H9 (cell line): ENCODE data around the gene ARHGEF10L. TPM values are rescaled to one million over a fixed set of nuclear protein-coding genes. Genes with fewer than 3 reads are reported as not detected.

ENCODE experiments used
- DNase-seq: peaks from one replicate; pipeline ENCODE4 v3.0.0-alpha.2; 2017
- H2AFZ ChIP-seq: one replicate; pipeline ENCODE4 v1.6.1; 2013; ENCODE audit warnings: mild to moderate bottlenecking, low read length, control low read depth, moderate library complexity
- H2AK5ac ChIP-seq: 2 replicates; pipeline ENCODE4 v1.6.1; 2013; ENCODE audit warnings: low read length, control low read depth, mixed read lengths; ENCODE audit not compliant: insufficient read length
- H2BK120ac ChIP-seq: one replicate; pipeline ENCODE4 v1.6.1; 2013; ENCODE audit warnings: low read depth, mild to moderate bottlenecking, low read length, control low read depth, inconsistent platforms; ENCODE audit not compliant: poor library complexity, severe bottlenecking
- H2BK12ac ChIP-seq: 2 replicates; pipeline ENCODE4 v1.6.1; 2013; ENCODE audit warnings: low read length, control low read depth, mixed read lengths, low read depth; ENCODE audit not compliant: insufficient read length
- H2BK15ac ChIP-seq: 2 replicates; pipeline ENCODE4 v1.6.1; 2013; ENCODE audit warnings: low read depth, low read length, control low read depth
- H2BK20ac ChIP-seq: one replicate; pipeline ENCODE4 v1.6.1; 2013; ENCODE audit warnings: low read depth, mild to moderate bottlenecking, low read length, control low read depth, inconsistent platforms; ENCODE audit not compliant: poor library complexity, severe bottlenecking
- H2BK5ac ChIP-seq: 2 replicates; pipeline ENCODE4 v1.6.1; 2013; ENCODE audit warnings: low read length, control low read depth, mixed read lengths; ENCODE audit not compliant: insufficient read length
- H3K14ac ChIP-seq: 2 replicates; pipeline ENCODE4 v1.6.1; 2013; ENCODE audit warnings: low read length, control low read depth; ENCODE audit not compliant: insufficient read depth
- H3K18ac ChIP-seq: 2 replicates; pipeline ENCODE4 v1.6.1; 2013; ENCODE audit warnings: low read depth, mild to moderate bottlenecking, mixed read lengths, low read length, control low read depth; ENCODE audit not compliant: insufficient read length
- H3K23ac ChIP-seq: 2 replicates; pipeline ENCODE4 v1.6.1; 2013; ENCODE audit warnings: low read length, control low read depth, mixed read lengths, low read depth; ENCODE audit not compliant: insufficient read length
- H3K23me2 ChIP-seq: 2 replicates; pipeline ENCODE4 v1.6.1; 2013; ENCODE audit warnings: low read depth, mild to moderate bottlenecking, mixed read lengths, low read length, control low read depth; ENCODE audit not compliant: insufficient read length, poor library complexity, severe bottlenecking
- H3K27ac ChIP-seq: 2 replicates; pipeline ENCODE4 v1.5.1; 2013; ENCODE audit warnings: low read length, control low read depth, mixed read lengths, low read depth; ENCODE audit not compliant: insufficient read length
- H3K27me3 ChIP-seq: 2 replicates; pipeline ENCODE4 v1.6.1; 2013; ENCODE audit warnings: low read length, control low read depth, inconsistent platforms; ENCODE audit not compliant: insufficient read depth
- H3K4ac ChIP-seq: 2 replicates; pipeline ENCODE4 v1.6.1; 2013; ENCODE audit warnings: low read depth, mild to moderate bottlenecking, control low read depth, inconsistent platforms, low read length, moderate library complexity
- H3K4me1 ChIP-seq: 2 replicates; pipeline ENCODE4 v1.6.1; 2013; ENCODE audit warnings: low read length, control low read depth, inconsistent platforms; ENCODE audit not compliant: insufficient read depth
- H3K4me2 ChIP-seq: 2 replicates; pipeline ENCODE4 v1.6.1; 2013; ENCODE audit warnings: low read length, control low read depth, mixed read lengths; ENCODE audit not compliant: insufficient read length, insufficient read depth
- H3K56ac ChIP-seq: 2 replicates; pipeline ENCODE4 v1.6.1; 2013; ENCODE audit warnings: low read depth, mild to moderate bottlenecking, mixed read lengths, low read length, control low read depth; ENCODE audit not compliant: insufficient read length
- H3K79me1 ChIP-seq: 2 replicates; pipeline ENCODE4 v1.6.1; 2013; ENCODE audit warnings: low read depth, mild to moderate bottlenecking, moderate library complexity, low read length, control low read depth, inconsistent platforms; ENCODE audit not compliant: insufficient read depth, poor library complexity, severe bottlenecking
- H3K79me2 ChIP-seq: 2 replicates; pipeline ENCODE4 v1.6.1; 2013; ENCODE audit warnings: low read length, control low read depth, inconsistent platforms; ENCODE audit not compliant: insufficient read depth
- H3K9ac ChIP-seq: 2 replicates; pipeline ENCODE4 v1.6.1; 2013; ENCODE audit warnings: low read length, control low read depth, mixed read lengths; ENCODE audit not compliant: insufficient read length; ENCODE audit errors: extremely low read depth
- H3K9me3 ChIP-seq: one replicate; pipeline ENCODE4 v1.6.1; 2013; ENCODE audit warnings: low read depth, low read length, inconsistent platforms; ENCODE audit not compliant: control insufficient read depth
- H3T11ph ChIP-seq: one replicate; pipeline ENCODE4 v1.6.1; 2013; ENCODE audit warnings: mild to moderate bottlenecking, low read length, control low read depth, inconsistent platforms
- H4K20me1 ChIP-seq: one replicate; pipeline ENCODE4 v1.6.1; 2013; ENCODE audit not compliant: control insufficient read depth, insufficient read length, insufficient read depth
- H4K5ac ChIP-seq: 2 replicates; pipeline ENCODE4 v1.6.1; 2013; ENCODE audit warnings: low read depth, mild to moderate bottlenecking, mixed read lengths, low read length, control low read depth; ENCODE audit not compliant: insufficient read length
- H4K8ac ChIP-seq: replicated peaks from 2 replicates; pipeline ENCODE4 v1.6.1; 2013; ENCODE audit warnings: low read length, control low read depth, mixed read lengths, low read depth; ENCODE audit not compliant: insufficient read length
- H4K91ac ChIP-seq: 2 replicates; pipeline ENCODE4 v1.6.1; 2013; ENCODE audit warnings: low read depth, mild to moderate bottlenecking, moderate library complexity, mixed read lengths, low read length, control low read depth; ENCODE audit not compliant: insufficient read length
- H3K27ac Mint-ChIP-seq, 3 experiments: 2 replicates in 2 of 3; 3 replicates in 1 of 3; pipeline ENCODE4 v1.8.0; 2020 to 2021; ENCODE audit warnings: mixed read lengths in 3 of 3, mild to moderate bottlenecking in 1 of 3, moderate library complexity in 1 of 3
- H3K27me3 Mint-ChIP-seq: 2 replicates; pipeline ENCODE4 v1.8.0; 2021; ENCODE audit warnings: low read depth, mild to moderate bottlenecking, moderate library complexity, mixed read lengths
- H3K36me3 Mint-ChIP-seq, 3 experiments: 2 replicates in 2 of 3; 3 replicates in 1 of 3; pipeline ENCODE4 v1.8.0; 2020 to 2021; ENCODE audit warnings: low read depth in 3 of 3, mixed read lengths in 3 of 3; ENCODE audit not compliant: insufficient read depth in 1 of 3
- H3K4me1 Mint-ChIP-seq, 2 experiments: 2 replicates each; pipeline ENCODE4 v1.8.0; 2020; ENCODE audit warnings: mixed read lengths in 2 of 2
- H3K4me3 Mint-ChIP-seq, 2 experiments: 2 replicates in 1 of 2; 3 replicates in 1 of 2; pipeline ENCODE4 v1.8.0; 2020 to 2021; ENCODE audit warnings: mild to moderate bottlenecking in 2 of 2, mixed read lengths in 2 of 2, moderate library complexity in 1 of 2
- H3K9me3 Mint-ChIP-seq, 2 experiments: 2 replicates in 1 of 2; 3 replicates in 1 of 2; pipeline ENCODE4 v1.8.0; 2020; ENCODE audit warnings: mild to moderate bottlenecking in 2 of 2, mixed read lengths in 2 of 2, moderate library complexity in 1 of 2
- CTCF ChIP-seq: fragments of 200-600 bp; sonication (generic); conservative IDR thresholded peaks from 3 replicates; pipeline ENCODE4 v1.8.0; 2021; ENCODE audit warnings: antibody characterized with exemption, mild to moderate bottlenecking
- WGBS: extraction: QIAGEN DNeasy Blood & Tissue Kit; methylation state at CpG from one replicate; pipeline ENCODE4 v1.1.7; 2013; ENCODE audit warnings: missing lambda C conversion rate, low lambda C conversion rate, mixed read lengths; ENCODE audit not compliant: insufficient read length; ENCODE audit errors: extremely low coverage; 5-methylcytosine and 5-hydroxymethylcytosine counted together
- total RNA-seq: library from RNA; stranded (reverse); gene quantifications from 2 replicates; pipeline ENCODE4 v1.2.1, GENCODE V29; 2021

The ARHGEF10L gene
- total RNA-seq, 1 experiment from 2014 or later, result 20.2 TPM

DNA sequence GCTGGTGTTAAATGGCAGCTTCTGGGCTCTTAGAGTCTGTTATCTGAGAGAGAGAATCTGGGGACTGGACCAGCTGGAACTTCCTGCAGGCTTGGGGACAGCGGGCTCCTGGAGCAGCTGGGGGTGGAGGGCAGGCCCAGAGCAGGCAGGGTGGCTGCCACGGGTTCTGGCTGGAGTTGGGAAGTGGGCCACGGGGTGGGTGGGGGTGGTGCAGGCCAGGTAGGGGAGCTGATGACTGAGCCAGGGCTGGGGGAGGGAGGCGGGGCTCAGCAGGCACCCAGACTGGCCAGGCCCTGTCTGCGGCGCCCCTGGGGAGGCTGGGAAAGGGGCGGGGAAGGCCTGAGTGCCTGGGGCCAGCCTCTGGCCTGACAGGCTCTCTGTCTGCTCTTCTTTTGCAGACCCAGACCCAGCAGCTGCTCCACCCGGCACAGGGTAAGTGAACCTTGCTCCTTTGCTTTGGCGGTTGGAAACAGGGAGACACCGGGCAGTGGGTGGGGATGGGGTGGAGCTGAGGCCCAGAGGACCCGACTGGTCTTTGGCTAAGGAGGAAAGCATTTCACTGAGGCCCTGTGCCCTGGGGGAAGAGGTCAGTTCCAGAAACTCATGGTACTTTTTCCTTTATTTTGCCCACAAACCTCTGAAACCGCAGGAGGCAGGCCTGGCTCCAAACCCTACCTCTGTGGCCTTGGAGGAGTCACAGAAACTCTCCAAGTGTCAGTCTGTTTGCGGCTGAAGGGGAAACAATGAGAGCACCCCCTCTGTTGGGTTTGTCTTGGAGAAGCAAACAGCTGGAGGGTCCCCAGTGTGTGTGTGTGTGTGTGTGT is 48.8 kb downstream of the ARHGEF10L start:
- Histone ChIP-seq H4K5ac (no peak overlapping the region), H3K23ac (no peak overlapping the region), H4K8ac (no peak overlapping the region), H3K27me3 (no peaks in the 10 kb centered on the region), H2BK5ac (no peak overlapping the region), H2AFZ (no peak overlapping the region), H2BK120ac (no peak overlapping the region), H3K4me2 (no peak overlapping the region), H3K27ac (peak overlapping the region; percentile 37), H3K9me3 (no peaks in the 10 kb centered on the region), H3K4ac (no peak overlapping the region), H3K14ac (no peak overlapping the region; the same call in 1 of the 2 replicates), H2BK20ac (no peak overlapping the region), H4K91ac (no peak overlapping the region), H3K18ac (peak overlapping the region; percentile 6), H4K20me1 (no peaks in the 10 kb centered on the region), H3T11ph (no peak overlapping the region), H3K23me2 (no peaks in the 10 kb centered on the region), H3K79me1 (no peaks in the 10 kb centered on the region), H2BK15ac (no peak overlapping the region), H3K9ac (no peak overlapping the region), H3K79me2 (no peaks in the 10 kb centered on the region; the same call in 1 of the 2 replicates), H2AK5ac (no peak overlapping the region), H3K56ac (no peak overlapping the region), H2BK12ac (no peak overlapping the region), H3K4me1 (peaks cover 8% of the 10 kb centered on the region; the same call in 1 of the 2 replicates)
- no peak overlapping the region; a peak in 1 of 5 replicates for H3K4me3 Mint-ChIP-seq
- peak; percentile 77 for DNase-seq
- no peaks in the 10 kb centered on the region for H3K27me3 Mint-ChIP-seq
- TF ChIP-seq CTCF, result no peak
- peak overlapping the region; percentile 83 to 94 (median 86); a peak in 6 of 7 replicates for H3K27ac Mint-ChIP-seq
- no peaks in the 10 kb centered on the region; a peak in 1 of 5 replicates for H3K9me3 Mint-ChIP-seq
- no CpG with 5 or more reads among the region's 13 CpGs for WGBS
- peaks cover 42 to 48% of the 10 kb centered on the region in 2 experiments for H3K4me1 Mint-ChIP-seq
- peaks cover 3 to 43% (median 43%) of the 10 kb centered on the region in 3 experiments; a peak in 5 of 7 replicates for H3K36me3 Mint-ChIP-seq
